ENCODE data around the gene ADCY9.
"Not testable (repeated sequence)": the region's sequence is repeated elsewhere in the genome, so short reads cannot be mapped to it uniquely, and the experiment has no call there.

ADCY9 gene

DNA sequence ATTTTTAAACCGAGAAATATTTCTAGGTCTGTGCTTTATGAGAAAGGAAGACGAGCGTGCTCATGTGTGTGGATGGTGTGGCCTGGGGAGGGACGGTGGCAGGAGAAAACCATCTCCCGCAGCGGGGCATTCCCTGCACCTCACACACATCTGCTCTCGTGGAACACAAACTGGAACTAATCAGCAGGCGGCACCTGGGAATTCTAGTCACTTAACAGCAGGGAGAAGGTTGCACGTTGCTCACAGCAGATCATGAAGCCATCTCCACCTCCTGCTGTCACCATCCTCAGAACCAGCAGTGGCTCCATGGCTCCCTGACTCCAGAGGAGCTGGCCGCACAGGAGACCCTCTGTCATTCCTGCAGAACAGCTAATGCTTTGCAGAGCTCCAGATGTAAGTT, 35.2 kb downstream of the ADCY9 start:
- no peak overlapping the region for H3K4me3 ChIP-seq (ENCODE audit: low read depth, low read length)
- TF ChIP-seq CTCF (IDR thresholded peaks at IDR 0.05; ENCODE audit: low read depth, low read length): no peak

GRCh38 chr16:4077174-4077649, 39.0 kb downstream of the ADCY9 start:
- no peak for TF ChIP-seq CTCF (IDR thresholded peaks at IDR 0.05; ENCODE audit: low read depth, low read length)
- no peak overlapping the region for H3K4me3 ChIP-seq (ENCODE audit: low read depth, low read length)

- no peak overlapping the region for H3K4me3 ChIP-seq (ENCODE audit: low read depth, low read length)
- TF ChIP-seq CTCF (IDR thresholded peaks at IDR 0.05; ENCODE audit: low read depth, low read length): no peak
These were observed 40.7 kb downstream of the ADCY9 start for GRCh38 chr16:4075534-4075933.

DNA sequence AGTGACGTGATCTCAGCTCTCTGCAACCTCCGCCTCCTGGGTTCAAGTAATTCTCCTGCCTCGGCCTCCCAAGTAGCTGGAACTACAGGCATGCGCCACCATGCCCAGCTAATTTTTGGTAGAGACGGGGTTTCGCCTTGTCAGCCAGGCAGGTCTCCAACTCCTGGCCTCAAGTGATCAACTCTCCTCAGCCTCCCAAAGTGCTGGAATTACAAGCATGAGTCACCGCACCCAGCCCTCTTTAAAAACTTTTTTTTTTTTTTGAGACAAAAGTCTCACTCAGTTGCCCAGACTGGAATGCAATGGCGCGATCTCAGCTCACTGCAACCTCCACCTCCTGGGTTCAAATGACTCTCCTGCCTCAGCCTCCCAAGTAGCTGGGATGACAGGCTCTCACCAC, 43.1 kb downstream of the ADCY9 start:
- H3K4me3 ChIP-seq (ENCODE audit: low read depth, low read length): not testable (repeated sequence)

DNA sequence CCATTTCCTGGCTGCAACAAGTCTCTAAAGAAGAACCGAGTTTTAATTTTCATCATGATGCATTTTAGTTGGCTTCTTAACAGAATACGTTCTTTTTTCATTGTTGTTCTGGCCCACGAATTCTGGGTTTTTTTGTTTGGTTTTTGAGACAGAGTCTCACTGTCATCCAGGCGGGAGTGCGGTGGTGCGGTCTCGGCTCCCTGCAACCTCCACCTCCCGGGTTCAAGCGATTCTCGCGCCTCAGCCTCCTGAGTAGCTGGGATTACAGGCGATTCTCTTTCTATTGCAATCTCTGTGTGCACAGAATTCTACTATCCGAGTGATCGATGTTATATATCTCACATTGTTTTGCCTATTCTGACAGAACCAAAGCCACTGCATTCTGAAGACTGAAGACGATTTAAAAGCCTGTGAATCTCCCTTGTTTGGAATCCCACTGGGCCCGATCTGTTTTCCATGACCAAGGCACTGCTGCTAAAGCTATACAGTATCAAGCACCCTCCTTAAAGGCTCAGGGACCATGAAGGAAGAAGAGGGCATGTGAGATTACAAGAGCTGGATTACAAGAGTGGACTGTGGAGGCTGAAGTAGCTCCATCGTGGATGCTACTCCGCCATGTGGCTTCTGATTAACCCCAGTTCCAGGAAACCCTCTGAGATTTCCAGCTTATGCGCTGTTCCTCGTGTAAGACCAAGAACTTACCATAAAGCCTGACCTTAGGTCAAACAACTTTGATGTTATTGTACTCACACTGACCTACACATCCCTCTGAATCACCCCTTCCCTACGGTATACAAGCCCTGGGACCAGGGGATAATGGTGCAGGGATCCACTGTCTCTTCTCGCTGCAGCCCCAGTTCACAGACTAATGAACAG, 44.3 kb downstream of the ADCY9 start:
- no peak overlapping the region for H3K4me3 ChIP-seq (ENCODE audit: low read depth, low read length)
- TF ChIP-seq CTCF (IDR thresholded peaks at IDR 0.05; ENCODE audit: low read depth, low read length): no peak

DNA sequence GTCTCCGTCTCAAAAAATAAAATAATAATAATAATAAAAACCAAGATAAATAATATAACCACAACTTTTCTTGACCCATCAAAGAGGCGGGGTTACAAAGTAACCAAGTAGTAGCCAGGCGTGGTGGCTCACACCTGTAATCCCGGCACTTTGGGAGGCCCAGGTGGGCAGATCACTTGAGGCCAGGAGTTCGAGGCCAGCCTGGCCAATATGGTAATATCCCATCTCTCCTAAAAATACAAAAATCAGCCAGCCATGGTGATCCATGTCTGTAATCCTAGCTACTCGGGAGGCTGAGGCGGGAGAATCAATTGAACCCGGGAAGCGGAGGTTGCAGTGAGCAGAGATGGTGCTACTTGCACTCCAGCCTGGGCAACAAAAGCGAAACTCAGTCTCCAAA, 45.3 kb downstream of the ADCY9 start:
- no peak overlapping the region for H3K4me3 ChIP-seq (ENCODE audit: low read depth, low read length)
- no peak for TF ChIP-seq CTCF (IDR thresholded peaks at IDR 0.05; ENCODE audit: low read depth, low read length)

GRCh38 chr16:4067262-4068001, 48.8 kb downstream of the ADCY9 start:
- TF ChIP-seq CTCF (IDR thresholded peaks at IDR 0.05; ENCODE audit: low read depth, low read length): no peak
- no peak overlapping the region for H3K4me3 ChIP-seq (ENCODE audit: low read depth, low read length)
